ENCODE measurements around the gene GABRG3.
A peak's percentile ranks its signal among the peaks of the same experiment; 100 is the strongest.
"Not testable (repeated sequence)": the region's sequence is repeated elsewhere in the genome, so short reads cannot be mapped to it uniquely, and the experiment has no call there.

Gene GABRG3

GRCh38 chr15:27358751-27359434 lies 387.9 kb downstream of the GABRG3 start:
- peak; percentile 27 for DNase-seq

GRCh38 chr15:27359586-27359985 lies 388.6 kb downstream of the GABRG3 start:
- DNase-seq: no peak

GRCh38 chr15:27360316-27360715 lies 389.3 kb downstream of the GABRG3 start:
- DNase-seq: no peak

GRCh38 chr15:27361438-27361837 lies 390.5 kb downstream of the GABRG3 start:
- no peak for DNase-seq

- DNase-seq: no peak
Observed at GRCh38 chr15:27365456-27365855, 394.5 kb downstream of the GABRG3 start.

GRCh38 chr15:27377391-27377790 lies 406.4 kb downstream of the GABRG3 start:
- DNase-seq: not testable (repeated sequence)

DNA sequence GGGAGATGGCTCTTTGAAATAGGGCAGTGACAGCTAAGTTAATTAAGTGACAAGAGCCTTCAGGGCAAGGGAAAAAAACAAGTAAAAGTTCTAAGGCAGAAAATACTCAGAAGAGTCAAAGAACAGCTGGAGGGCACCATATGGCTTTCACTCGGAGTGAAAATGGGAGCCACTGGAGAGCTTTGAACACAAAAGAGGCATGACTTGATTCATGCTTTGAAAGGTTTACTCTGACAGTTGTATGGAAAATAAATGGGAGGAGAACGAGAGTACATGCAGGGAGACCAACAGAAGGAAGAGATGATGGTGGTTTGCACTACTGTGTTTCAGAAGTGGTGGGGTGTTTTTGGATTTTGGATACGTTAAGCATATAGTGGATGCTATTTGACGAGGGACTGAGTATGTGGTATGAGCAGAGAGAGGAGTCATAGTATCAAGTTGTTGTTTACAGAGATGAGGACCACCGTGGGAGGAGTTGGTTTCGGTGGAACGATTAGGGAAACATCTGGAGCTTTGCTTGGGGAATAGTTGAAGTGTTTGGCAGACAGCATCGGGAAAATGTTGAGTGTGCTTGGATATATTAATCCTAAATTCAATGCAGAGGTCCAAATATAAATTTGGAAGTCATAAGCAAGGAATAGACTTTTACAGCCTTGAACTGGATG lies 411.5 kb downstream of the GABRG3 start:
- DNase-seq: no peak

- DNase-seq: no peak
Observed at GRCh38 chr15:27383726-27384125, 412.7 kb downstream of the GABRG3 start.

DNA sequence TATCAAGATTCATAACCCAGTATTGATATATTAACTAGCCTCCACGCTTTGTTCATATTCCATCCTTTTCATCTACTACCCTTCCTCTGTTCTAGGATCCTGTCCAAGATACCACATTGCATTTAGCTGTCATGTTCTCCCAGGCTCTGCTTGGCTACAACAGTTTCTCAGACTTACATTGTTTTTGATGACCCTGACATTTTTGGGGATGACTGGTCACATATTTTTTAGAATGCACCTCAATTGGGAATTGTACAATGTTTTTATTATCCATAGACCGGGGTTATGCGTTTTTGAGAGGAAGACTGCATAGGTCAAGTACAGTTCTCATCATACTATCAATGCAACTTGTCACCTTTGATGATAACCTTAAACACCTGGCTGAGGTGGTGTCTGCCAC lies 421.2 kb downstream of the GABRG3 start:
- no peak for DNase-seq

GRCh38 chr15:27396521-27396920 lies 425.5 kb downstream of the GABRG3 start:
- DNase-seq: no peak

GRCh38 chr15:27396996-27397395 lies 426.0 kb downstream of the GABRG3 start:
- no peak for DNase-seq

DNA sequence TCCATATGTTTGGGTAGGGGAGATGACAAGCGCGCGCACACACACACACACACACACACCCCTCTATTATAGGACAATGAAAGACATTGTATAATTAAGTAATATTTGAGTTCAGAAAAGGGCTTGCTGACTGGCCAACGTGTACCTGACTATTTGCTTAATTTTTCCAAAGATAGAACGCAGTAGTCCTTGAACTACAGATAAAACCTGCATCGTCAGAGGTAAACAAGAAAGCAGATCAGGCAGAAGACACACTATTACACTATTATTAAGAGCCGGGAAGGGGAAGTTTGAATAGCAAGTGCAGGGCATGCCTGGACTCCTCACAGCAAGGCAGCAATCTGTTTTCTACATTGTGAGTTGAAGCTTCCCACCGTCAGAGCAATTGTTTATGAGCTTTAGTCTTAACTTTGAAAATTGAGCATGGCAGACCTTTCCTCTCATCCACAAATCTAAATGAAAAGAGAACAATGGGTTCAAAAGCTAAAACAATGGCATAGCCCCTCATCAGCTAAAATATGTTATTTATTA lies 427.7 kb downstream of the GABRG3 start:
- DNase-seq: no peak

- no peak for DNase-seq
Observed at GRCh38 chr15:27399241-27399640, 428.3 kb downstream of the GABRG3 start.

- no peak for DNase-seq
Observed at GRCh38 chr15:27401471-27401870, 430.5 kb downstream of the GABRG3 start.

GRCh38 chr15:27408428-27408827 lies 437.4 kb downstream of the GABRG3 start:
- DNase-seq: no peak

GRCh38 chr15:27410996-27411605 lies 440.1 kb downstream of the GABRG3 start:
- DNase-seq: no peak

GRCh38 chr15:27412415-27412814 lies 441.4 kb downstream of the GABRG3 start:
- DNase-seq: no peak

- DNase-seq: no peak
Observed at GRCh38 chr15:27414168-27414870, 443.3 kb downstream of the GABRG3 start.

DNA sequence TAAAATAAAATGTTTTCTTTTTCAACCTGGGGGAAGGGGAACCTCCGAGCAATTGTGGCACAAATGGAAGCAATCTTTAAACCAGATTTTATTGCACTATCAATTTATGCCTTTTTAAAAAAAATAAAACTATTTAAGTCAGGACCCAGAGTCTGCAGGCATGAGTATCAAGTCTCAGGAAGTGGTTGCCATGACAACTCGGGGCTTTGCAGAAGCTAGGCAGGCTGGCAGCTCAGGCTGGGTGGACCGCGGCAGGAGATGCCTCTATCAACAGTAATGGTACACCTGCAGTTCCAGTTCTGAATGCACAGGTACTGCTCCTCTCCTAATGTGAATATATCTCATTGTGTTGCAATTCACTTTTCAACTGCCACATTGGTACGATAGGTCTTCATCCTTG lies 447.7 kb downstream of the GABRG3 start:
- DNase-seq: no peak

DNA sequence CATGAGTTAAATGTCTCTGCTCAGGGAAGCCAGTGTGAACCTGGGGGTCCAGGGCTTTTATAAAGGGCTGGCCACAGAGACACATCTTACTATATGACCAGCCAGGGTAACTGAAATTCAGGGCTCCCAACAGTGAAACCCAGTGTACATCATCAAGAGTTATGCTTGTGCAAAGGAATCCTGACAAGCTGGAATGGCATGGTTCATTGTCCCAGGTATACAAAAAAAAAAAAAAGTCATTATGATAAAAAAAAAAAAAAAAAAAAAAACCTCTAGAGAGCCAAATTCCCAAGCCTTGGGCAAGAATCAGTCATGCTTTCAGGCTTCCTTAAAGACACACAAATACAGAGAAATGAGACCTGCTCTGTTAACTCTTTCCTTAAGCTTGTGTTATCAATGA lies 452.0 kb downstream of the GABRG3 start:
- no peak for DNase-seq

DNA sequence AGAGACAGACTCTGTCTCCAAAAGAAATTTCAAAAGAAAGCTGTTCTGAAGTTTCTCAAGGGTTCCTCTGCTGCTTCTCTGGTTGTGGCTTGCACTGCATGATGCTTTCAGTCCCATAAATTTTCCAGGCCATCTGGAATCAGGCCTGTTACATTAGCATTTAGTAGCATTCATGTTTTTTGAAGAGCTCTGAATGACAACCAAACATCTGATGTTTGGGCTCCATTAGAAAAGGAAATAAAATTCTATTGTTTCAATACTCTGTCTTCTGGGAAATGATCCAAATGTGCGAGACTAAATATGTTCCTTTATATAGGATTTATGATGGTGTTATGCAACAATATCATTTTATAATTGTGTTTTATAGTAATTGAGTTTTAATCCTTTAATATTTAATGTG lies 455.8 kb downstream of the GABRG3 start:
- DNase-seq: no peak

DNA sequence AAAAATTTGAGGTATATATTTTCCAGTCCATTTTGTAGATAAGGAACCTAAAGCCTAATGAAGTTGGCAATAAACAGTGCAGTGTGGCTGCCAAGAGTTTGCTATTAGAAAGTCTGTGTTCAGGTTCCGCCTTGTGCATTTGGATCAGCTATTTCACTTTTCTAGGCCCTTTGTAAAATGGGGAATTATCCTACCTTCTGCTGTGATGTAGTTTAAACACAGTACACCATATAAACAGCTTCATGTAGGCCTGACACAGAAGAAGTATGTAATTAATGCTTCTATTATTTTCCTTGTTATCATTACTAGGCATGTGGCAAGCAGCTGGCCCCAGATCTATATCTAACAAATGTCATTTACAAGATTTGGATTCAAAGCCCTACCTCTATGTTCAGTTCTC lies 456.3 kb downstream of the GABRG3 start:
- no peak for DNase-seq

DNA sequence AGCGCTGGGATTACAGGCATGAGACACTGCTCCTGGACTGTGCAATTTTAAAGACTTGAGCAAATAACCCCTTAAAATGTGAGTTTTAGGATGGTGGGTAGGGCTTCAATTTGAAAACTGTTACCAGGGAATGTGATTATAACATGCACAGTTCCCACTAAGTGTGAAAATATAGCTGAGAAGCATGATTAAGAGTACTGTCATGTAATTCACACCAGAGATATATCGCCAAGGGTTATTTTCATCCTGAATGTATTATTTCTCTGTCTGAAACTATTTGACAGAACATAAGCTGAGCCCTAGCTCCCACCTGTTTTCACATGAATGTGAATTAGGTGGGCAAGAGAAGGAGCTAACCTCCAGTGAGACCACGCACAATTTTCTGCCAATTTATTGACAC lies 457.2 kb downstream of the GABRG3 start:
- no peak for DNase-seq

DNA sequence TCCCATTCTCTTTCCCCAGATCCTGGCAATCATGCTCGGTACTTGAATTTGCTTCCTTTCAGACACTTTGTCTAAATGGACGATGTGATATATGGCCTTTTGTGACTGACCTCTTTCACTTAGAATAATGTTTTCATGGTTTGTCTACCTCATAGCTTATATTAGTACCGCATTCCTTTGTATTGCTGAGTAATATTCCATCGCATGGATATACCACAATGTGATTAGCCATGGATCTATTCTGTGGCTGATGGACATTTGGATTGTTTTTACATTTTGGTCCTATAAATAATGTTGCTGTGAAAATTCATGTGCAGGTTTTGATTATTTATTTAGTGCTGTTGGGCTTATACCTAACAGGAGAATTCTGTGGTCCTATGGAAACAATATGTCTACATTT lies 458.6 kb downstream of the GABRG3 start:
- no peak for DNase-seq
